ENCODE results near the gene C11orf68. TPM values are rescaled to one million over a fixed set of nuclear protein-coding genes. Genes with fewer than 3 reads are reported as not detected.
A peak's percentile ranks its signal among the peaks of the same experiment; 100 is the strongest.

The C11orf68 gene
- total and polyA plus RNA-seq, 2 experiments from 2014 or later: 16.8 to 23.2 TPM

GRCh38 chr11:65868907-65869306, 50.0 kb downstream of the C11orf68 start (continued):
- TF ChIP-seq ZNF462 (CRISPR knock-in tag; IDR thresholded peaks at IDR 0.05): no peak
- TF ChIP-seq ZNF114 (CRISPR knock-in tag; IDR thresholded peaks at IDR 0.05): no peak
- TF ChIP-seq ETS1 (IDR thresholded peaks at IDR 0.05): no peak
- no peak for TF ChIP-seq EZH2phosphoT487 (IDR thresholded peaks at IDR 0.05; ENCODE audit: unreplicated experiment)
- TF ChIP-seq STAT1 (IDR thresholded peaks at IDR 0.05; ENCODE audit: unreplicated experiment): no peak
- no peak for TF ChIP-seq NANOG (IDR thresholded peaks at IDR 0.05; ENCODE audit: borderline replicate concordance)

- Mint-ChIP-seq H3K4me3 (peak overlapping the region; percentile 91), H3K27me3 (ENCODE audit: insufficient read depth, low read depth, poor library complexity) (peaks cover 43% of the 10 kb centered on the region), H3K9me3 (no peaks in the 10 kb centered on the region; the same call in 2 of the 3 replicates), H3K27ac (0 out of 2 replicates have a peak overlapping the region, but pooled peaks have one; percentile 82), H3K36me3 (ENCODE audit: low read depth) (peaks cover 21% of the 10 kb centered on the region), H3K4me1 (peaks cover 8% of the 10 kb centered on the region)
- Histone ChIP-seq H3K36me3 (ENCODE audit: insufficient read depth) (no peaks in the 10 kb centered on the region; the same call in 1 of the 2 replicates), H3K9me2 (ENCODE audit: insufficient read depth) (no peaks in the 10 kb centered on the region), H3K4me1 (ENCODE audit: insufficient read depth) (no peaks in the 10 kb centered on the region), H3F3A (replicated peaks; ENCODE audit: low read depth) (peaks cover 9% of the 10 kb centered on the region; the same call in 1 of the 2 replicates), H3K79me2 (replicated peaks; ENCODE audit: insufficient read depth) (no peaks in the 10 kb centered on the region), H3K27ac (ENCODE audit: low read depth) (no peak overlapping the region), H4K20me1 (replicated peaks; ENCODE audit: insufficient read depth) (no peaks in the 10 kb centered on the region; the same call in 1 of the 2 replicates), H3K4me2 (peak overlapping the region; percentile 96), H3K27me3 (ENCODE audit: insufficient read depth) (peaks cover 29% of the 10 kb centered on the region), H2AFZ (peak overlapping the region; percentile 83; the same call in 1 of the 2 replicates), H3K4me3 (peak overlapping the region; percentile 92)
- DNase-seq (ENCODE audit: low spot score): peak; percentile 88
- ATAC-seq: peak; percentile 73
- TF ChIP-seq ZNF114 (CRISPR knock-in tag; IDR thresholded peaks at IDR 0.05) (no peak), POLR2AphosphoS5 (IDR thresholded peaks at IDR 0.05; ENCODE audit: low read depth) (peak; percentile 26; the same call in 1 of the 2 replicates), STAT1 (IDR thresholded peaks at IDR 0.05; ENCODE audit: unreplicated experiment) (no peak), ETS1 (IDR thresholded peaks at IDR 0.05) (peak; percentile 92), EZH2phosphoT487 (IDR thresholded peaks at IDR 0.05; ENCODE audit: unreplicated experiment) (no peak), ZNF331 (CRISPR knock-in tag; IDR thresholded peaks at IDR 0.05; ENCODE audit: low read depth) (no peak), CREB1 (CRISPR knock-in tag; IDR thresholded peaks at IDR 0.05; ENCODE audit: low read depth) (no peak; the same call in 1 of the 2 replicates), CTCF (conservative IDR thresholded peaks at IDR 0.05; ENCODE audit: low read depth in 2 of 2) (no peak)
Measured at GRCh38 chr11:65868076-65868667, 50.7 kb downstream of the C11orf68 start.
